ENCODE data around the gene CCDC187.

The CCDC187 gene

GRCh38 chr9:136300016-136300545, 3.8 kb downstream of the CCDC187 start:
- Histone ChIP-seq H2AFZ (ENCODE audit: low read depth) (no peak overlapping the region), H4K20me1 (ENCODE audit: insufficient read depth) (no peaks in the 10 kb centered on the region), H3K27ac (no peak overlapping the region), H3K27me3 (ENCODE audit: insufficient read depth, low read depth) (peaks cover 74% of the 10 kb centered on the region), H3K36me3 (ENCODE audit: insufficient read depth) (no peaks in the 10 kb centered on the region), H3K4me3 (IDR thresholded peaks at IDR 0.05; ENCODE audit: insufficient read depth, low read depth, low read length) (no peak overlapping the region), H3K9ac (no peak overlapping the region), H3K4me1 (ENCODE audit: low read depth, poor library complexity, severe bottlenecking) (peaks cover 10% of the 10 kb centered on the region), H3K79me2 (ENCODE audit: insufficient read depth, low read depth) (no peaks in the 10 kb centered on the region), H3K4me2 (no peak overlapping the region)
- TF ChIP-seq CTCF (conservative IDR thresholded peaks at IDR 0.05; ENCODE audit: low read depth, low read length): no peak

- Histone ChIP-seq H3K4me2 (no peak overlapping the region), H3K4me3 (IDR thresholded peaks at IDR 0.05; ENCODE audit: insufficient read depth, low read depth, low read length) (no peak overlapping the region), H4K20me1 (ENCODE audit: insufficient read depth) (no peaks in the 10 kb centered on the region), H3K79me2 (ENCODE audit: insufficient read depth, low read depth) (no peaks in the 10 kb centered on the region), H3K27ac (no peak overlapping the region), H2AFZ (ENCODE audit: low read depth) (no peak overlapping the region), H3K9ac (no peak overlapping the region), H3K36me3 (ENCODE audit: insufficient read depth) (no peaks in the 10 kb centered on the region), H3K4me1 (ENCODE audit: low read depth, poor library complexity, severe bottlenecking) (peaks cover 10% of the 10 kb centered on the region), H3K27me3 (ENCODE audit: insufficient read depth, low read depth) (peaks cover 71% of the 10 kb centered on the region)
- TF ChIP-seq CTCF (conservative IDR thresholded peaks at IDR 0.05; ENCODE audit: low read depth, low read length): no peak
Observed at GRCh38 chr9:136299541-136299940, 4.4 kb downstream of the CCDC187 start.

- Histone ChIP-seq H3K36me3 (ENCODE audit: insufficient read depth) (no peaks in the 10 kb centered on the region), H3K27ac (no peak overlapping the region), H4K20me1 (ENCODE audit: insufficient read depth) (no peaks in the 10 kb centered on the region), H2AFZ (ENCODE audit: low read depth) (no peak overlapping the region), H3K9ac (no peak overlapping the region), H3K27me3 (ENCODE audit: insufficient read depth, low read depth) (peaks cover 68% of the 10 kb centered on the region), H3K4me3 (IDR thresholded peaks at IDR 0.05; ENCODE audit: insufficient read depth, low read depth, low read length) (no peak overlapping the region), H3K4me1 (ENCODE audit: low read depth, poor library complexity, severe bottlenecking) (peaks cover 10% of the 10 kb centered on the region), H3K4me2 (no peak overlapping the region), H3K79me2 (ENCODE audit: insufficient read depth, low read depth) (no peaks in the 10 kb centered on the region)
- TF ChIP-seq CTCF (conservative IDR thresholded peaks at IDR 0.05; ENCODE audit: low read depth, low read length): no peak
Observed at GRCh38 chr9:136299116-136299515, 4.8 kb downstream of the CCDC187 start.

- H3K4me1 ChIP-seq (ENCODE audit: low read depth, poor library complexity, severe bottlenecking): peaks cover 10% of the 10 kb centered on the region
- no peak overlapping the region for H3K27ac ChIP-seq
- no peak for TF ChIP-seq CTCF (conservative IDR thresholded peaks at IDR 0.05; ENCODE audit: low read depth, low read length)
- peak overlapping the region; percentile 86; the same call in 1 of the 2 replicates for H3K4me2 ChIP-seq
- H3K9ac ChIP-seq: no peak overlapping the region
- H3K79me2 ChIP-seq (ENCODE audit: insufficient read depth, low read depth): no peaks in the 10 kb centered on the region
- H2AFZ ChIP-seq (ENCODE audit: low read depth): no peak overlapping the region
- no peaks in the 10 kb centered on the region for H4K20me1 ChIP-seq (ENCODE audit: insufficient read depth)
- no peak overlapping the region for H3K4me3 ChIP-seq (IDR thresholded peaks at IDR 0.05; ENCODE audit: insufficient read depth, low read depth, low read length)
- peaks cover 57% of the 10 kb centered on the region for H3K27me3 ChIP-seq (ENCODE audit: insufficient read depth, low read depth)
- no peaks in the 10 kb centered on the region for H3K36me3 ChIP-seq (ENCODE audit: insufficient read depth)
Observed at GRCh38 chr9:136297766-136298735, 5.8 kb downstream of the CCDC187 start.
